Stimulated activated CD4-positive, alpha-beta T cell treated with anti-CD3 and anti-CD28 coated beads, TNF-alpha, amount 100 ng/mL, for 4 hours (primary cell): Measurements from ENCODE around the gene PCSK2.

Experiments
- DNase-seq, 3 experiments: peaks; one replicate each; pipeline ENCODE4 v3.0.0-alpha.2; 2020; ENCODE audit warnings: low read depth in 3 of 3

PCSK2 gene

DNA sequence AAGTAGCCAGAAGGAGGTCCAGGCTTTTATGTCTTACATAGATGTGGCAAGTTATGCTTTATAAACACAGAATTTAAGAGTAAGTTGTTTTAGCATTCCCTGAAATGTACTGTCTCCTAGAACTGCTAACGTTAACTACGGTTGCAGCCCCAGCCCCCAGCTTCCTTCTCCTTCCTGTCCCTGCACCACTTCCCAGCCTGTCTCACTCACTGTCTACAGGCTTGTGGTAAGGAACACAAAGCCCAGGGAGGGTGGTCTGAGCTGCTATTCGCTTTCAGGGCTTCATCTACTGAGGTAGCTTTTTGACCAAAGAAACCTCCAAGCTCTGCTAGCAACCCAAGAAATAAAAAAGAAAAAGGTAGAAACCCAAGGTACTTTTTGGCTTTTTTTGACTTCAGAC lies 35.9 kb downstream of the PCSK2 start:
- no peak for DNase-seq

DNA sequence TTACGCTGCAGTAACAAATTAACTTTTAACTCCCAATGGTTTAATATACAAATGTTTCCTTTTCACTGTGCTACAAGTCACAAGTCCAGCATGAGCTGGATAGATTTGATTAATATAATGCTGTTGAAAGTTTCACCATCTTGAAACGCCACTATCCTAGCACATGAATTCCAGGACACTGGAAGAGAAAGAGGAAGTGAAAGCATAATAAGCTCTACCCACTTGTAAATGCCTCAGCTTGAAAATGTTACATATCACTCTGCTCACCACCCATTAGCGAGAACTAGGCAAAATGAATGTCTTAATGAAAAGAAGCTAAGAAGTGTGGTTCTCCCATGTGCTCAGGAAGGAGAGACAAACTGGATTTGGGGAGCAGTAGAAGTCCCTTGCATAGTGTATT lies 46.9 kb downstream of the PCSK2 start:
- DNase-seq, result no peak

DNA sequence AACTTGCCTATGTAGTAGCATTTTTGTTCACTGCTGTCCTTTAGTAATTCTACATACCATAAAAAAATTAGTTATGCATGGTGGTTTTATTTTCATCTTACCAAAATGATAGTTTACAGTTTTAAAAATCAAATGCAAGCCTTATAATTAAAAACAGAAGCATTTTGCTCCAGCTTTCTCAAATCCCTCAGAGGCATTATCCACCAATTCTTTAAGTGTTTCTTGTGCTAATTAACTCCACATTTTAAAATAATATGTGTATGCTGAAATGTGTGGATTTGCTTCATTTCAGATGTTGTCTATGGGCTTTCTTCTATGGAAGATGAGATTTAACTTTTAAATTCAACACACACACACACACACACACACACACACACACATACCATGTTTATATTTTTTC lies 49.3 kb downstream of the PCSK2 start:
- DNase-seq, result no peak

DNA sequence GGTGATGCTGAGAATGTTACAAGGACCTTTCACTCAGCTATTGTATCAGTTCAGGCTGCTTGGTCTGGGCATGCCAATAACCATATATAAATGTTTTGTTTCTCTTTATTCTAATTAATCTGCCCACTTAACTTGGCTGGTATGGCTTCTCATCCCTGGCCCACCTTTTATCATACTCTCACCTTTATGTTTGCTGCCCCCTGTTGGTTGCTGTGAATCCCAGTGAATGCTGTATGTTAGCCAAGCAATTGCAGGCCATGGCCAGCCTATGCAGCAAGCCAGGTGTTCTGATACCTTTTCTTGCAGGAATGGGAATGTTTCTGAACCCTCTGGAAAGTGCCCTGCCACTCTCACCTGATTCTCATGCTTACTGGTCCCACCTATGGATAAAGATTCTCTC lies 54.6 kb downstream of the PCSK2 start:
- DNase-seq, result no peak

DNA sequence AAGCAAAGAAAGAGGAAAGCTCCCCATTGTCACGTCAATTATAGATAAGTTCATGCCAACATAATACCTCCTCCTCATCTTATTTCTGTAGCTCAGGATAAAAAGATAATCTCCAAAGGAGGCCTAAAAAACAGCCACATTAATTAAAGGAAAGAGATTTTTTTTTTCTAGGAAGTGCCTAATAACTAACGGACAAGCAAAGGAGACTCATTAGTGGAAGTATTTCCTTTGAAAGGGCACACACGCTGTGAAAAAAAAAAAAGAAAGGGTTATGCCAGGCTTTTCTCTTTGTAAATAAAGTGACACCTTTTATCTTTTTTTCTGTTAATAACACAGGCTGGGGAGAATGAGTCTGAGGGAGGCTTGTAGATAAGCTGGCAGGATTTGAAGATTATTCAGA lies 55.7 kb downstream of the PCSK2 start:
- no peak for DNase-seq

DNA sequence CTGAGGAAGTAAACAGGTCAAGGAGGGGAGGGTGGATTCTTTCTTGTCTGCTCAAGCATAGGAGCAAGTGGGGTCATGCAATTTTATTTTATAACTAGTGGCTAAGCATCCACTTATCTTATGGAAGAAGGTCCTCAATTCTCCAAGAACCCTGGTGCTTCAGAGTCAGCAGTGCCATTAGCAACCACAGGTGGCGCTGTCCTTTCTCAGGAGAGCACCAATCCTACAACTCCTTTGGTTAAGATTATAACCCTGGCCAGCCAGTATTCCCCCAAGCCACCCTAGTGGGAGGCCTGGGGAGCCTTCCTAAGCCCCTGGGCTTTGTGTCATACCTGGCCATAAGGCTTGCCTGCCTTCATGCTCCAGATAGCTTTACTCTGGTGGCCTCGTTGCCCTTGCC lies 60.7 kb downstream of the PCSK2 start:
- no peak for DNase-seq

DNA sequence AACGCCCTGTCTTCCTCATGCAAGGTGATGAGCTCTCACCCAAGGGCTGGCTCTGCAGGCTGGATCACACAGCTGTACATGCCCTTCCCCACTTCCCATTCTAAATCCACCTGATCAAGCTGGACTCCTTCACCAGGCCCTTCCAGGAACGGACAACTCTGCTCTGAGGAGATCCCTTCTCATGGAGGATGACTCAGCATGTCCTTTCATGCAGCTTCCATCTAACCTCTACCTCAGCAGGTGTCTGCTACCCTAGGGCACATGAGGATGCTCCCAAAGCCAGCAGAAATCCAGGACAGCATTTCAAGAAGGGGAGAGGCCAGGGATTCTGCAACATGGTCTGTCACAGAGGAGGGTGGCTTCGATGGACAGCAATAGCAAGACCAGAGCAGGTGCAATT lies 61.2 kb downstream of the PCSK2 start:
- no peak for DNase-seq

DNA sequence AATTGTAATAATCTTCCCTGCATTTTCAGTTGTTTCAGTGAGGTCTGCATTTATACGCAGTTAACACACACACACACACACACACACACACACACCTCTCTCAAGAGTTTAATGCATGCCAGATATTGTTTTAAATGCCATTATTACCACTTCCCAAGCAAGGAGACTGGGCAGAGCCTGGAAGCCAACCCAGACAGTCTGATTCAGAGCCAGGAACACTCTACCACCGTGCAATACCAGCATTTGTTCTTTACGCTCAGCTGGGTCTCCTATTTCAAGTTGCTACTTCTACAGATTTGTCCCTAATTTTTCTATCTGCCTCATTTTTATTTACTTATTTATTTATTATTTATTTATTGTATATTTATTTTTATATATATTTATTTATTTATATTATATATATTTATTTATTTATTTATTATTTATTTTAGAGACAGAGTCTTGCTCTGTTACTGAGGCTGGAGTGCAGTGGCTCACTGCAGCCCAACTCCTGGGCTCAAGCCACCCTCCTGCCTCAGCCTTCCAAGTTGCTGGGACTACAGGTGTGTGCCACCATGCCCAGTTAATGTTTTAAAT lies 68.4 kb downstream of the PCSK2 start:
- DNase-seq, result no peak

DNA sequence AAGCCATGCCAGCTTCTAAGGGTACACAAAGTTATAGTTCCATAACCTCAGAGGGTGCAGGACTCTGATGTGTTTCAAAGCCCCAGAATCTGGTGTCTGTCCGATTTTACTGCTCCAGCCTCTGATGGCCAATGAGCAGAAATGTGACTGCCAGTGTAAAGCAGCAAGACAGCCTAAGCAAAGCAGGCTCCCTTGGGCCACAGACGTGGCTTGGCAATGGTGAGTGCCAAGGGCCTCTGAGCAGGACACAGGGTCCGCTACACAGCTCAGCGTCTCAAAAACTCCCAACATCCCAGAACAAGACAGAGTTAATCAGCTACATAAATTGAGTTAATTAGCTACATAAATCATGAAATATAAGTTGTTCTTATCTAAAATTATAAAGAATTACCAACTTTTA lies 69.2 kb downstream of the PCSK2 start:
- no peak for DNase-seq

DNA sequence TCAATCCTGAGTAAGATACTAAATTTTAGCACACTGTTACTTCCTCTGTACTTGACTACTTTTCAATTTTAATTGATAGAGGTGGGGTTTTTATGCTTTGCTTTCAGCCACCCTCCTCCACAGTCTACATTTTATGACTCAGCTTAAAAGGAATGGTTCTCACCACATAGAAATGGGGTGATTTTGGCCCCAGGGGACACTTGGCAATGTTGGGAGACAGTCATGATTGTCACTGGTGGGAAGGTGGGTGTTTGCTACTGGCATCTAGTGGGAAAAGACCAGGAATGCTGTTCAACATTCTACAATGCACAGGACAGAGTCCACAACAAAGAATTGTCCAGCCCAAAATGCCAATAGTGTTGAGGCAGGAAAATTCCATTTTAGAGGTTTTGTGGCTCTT lies 71.3 kb downstream of the PCSK2 start:
- DNase-seq, result no peak

DNA sequence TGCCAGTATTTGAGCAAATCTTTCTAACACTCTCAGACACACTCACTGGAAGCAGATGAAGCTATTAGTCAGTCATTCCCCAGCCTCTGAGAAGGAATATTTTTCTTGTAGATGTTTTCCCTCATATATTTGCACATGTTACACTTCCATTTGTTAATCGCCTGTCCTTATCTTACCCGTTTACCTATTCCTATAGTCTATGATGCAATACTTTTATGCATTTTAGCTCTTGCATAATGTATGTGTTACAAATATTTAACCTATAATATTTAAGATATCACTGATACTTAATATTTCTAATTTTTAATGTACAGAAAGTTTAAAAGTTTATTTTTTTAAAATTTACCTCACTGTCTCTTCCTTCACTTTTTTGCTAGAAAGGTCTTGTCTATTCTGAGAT lies 71.9 kb downstream of the PCSK2 start:
- no peak for DNase-seq

DNA sequence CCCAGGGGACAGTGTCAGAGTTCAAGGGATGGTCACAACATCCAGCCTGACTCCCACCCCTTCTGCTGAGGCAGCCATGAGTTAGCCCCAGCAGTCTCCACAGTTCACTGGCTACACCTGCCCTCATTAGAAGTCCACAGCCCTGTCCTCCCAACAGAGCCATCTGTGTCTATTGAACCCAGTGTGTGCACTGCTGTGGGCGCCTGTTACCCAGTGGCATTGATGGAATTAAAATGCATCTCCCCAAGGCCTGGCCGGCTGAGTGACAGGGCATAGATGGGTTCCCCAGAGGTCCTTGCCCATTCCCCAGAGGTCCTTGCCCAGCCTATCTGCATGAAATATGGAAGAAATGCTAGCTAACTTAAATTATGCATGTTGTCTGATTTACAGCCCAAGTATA lies 73.3 kb downstream of the PCSK2 start:
- DNase-seq, result no peak

DNA sequence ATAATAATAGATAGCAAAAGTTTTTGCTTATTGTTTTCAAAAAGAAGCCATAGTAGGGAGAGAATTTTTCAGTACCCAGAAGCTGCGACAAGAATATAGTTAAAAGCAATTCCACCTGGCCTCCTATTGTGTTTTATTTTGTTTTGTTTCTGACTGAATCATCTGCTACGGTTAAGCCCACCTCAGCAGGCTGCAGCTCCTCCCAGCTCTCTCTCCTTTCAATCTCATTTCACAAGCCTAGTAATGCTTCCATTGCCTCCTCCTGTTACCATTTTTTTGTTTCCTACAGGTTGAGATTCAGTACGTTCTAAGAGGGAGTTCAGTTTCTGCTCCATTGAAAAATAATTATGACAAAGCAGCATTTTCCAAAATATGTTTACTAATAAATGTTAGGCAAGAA lies 77.9 kb downstream of the PCSK2 start:
- DNase-seq, result no peak

DNA sequence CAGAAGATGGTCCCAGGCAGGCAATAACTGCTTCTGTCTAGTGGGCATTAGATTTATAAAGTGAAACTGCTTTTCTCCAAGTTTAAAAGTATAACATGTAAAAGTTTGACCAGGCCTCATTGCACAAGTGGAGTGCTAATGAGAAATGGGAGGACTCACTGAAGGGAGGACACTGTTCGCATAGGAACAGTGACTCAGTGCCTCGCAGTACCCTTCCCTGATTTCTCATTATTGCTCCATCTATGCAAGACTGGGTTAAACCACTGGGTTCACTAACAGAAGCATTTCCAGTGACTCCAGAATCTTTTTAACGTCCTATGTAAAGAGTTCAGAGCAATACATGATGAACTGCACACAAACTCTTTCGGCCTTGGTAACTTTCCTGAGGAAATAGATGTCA lies 79.6 kb downstream of the PCSK2 start:
- DNase-seq, result no peak

DNA sequence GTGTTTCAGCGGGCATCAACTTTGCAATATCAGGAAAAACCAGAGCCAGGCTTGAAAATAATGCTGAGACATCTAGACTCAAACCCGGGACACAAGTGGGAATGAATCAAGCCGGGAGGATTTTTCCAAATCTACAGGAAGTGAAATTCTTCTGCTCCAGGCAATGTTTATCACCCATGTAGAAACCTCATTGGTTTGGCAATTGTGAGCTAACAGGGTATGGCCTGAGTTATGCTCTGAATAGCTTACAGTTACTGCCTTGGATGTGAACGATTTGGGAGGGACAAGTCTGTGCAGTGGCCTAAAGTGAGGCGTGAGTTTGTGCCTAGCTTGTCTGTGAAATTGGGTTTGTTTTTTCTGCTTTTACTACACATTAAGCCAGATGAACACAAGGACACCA lies 87.4 kb downstream of the PCSK2 start:
- DNase-seq, result no peak

DNA sequence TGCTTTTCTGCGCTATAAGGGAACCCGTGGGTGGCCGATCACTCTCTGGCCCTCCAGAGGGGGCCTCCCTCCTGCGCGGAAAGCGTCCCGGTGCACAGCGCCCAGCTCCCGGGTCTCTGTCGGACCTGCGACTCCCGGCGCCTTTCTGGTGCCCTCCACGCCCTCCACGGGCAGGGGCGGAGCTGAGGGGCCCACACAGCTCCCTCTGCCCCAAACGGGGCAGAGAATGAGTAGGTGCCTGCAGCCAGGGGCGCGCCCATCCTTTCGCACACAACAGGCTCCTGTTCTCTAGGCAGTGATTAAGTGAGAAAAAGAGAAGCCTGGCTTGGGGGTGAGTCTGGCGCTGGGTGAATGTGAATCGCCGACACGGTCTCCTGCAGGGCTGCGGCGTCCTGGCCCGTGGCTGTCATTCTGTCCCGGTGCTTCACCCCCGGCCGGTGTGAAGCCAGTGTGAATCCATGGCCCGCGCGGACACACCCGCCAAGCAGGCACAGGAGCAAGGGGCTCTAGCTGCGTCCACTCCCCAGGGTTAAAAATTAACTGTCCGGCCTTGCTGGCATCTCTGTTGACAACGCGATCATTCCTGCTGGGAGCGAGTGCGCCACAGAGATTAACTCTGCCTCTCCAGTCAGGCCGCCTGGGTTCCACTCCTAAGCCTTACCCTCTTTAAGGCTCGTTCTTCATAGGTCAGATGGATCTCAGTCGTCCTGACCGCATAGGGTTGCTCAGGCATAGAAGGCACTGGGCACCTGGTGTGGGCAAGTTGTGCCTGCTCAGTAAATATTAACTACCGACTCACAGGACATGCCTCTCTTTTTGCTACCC lies 88.8 kb downstream of the PCSK2 start:
- no peak for DNase-seq

DNA sequence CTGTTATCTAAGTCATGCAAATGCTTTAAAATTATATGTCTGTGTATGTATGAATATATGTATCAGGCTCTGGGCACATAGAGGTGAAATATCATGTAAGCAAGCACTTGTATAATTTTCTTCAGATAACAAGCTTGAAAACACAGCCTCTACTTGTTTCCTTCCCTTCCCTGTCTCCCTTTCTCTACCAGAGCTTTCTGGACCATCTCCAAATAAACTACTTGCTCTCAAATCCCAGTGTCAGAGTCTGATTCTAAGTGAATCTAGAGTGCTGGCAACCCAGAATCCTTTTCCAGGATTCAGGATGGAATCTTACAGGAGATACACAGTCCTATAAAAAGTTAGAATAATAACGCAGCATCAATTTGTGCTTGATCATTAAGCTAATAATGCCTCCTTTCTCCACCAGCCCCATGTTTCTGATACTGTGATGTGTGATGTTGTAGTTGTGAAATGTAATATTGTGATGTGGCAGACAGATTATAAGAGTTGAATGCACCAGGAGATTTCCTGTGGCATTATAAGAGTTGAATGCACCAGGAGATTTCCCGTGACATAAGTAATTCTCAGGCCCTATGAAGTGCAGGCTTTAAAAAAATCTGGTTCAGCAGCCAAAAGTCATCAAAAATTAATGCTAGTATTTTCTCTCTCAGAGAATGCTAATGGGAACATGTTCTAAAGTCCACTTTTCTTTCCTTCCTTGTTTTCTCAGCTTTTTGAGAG lies 89.6 kb downstream of the PCSK2 start:
- no peak for DNase-seq

DNA sequence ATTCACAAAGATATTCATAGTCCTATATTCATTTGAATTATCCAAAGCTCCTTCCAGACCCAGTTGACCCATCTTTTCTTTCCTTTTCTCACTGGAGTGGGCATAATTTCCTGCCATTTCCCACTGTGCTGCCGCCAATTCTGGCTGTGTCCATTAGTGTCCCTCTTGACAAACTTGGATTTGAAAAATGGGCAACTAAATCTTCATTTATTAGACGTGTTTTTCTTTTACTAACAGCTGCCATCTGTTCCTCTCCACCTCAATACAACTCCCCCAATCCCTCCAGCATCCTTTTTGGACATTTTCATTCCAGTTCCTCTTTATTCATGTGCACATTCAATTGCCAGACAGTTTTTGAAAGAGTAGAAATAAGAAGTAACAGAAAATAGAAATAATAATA lies 90.5 kb downstream of the PCSK2 start:
- DNase-seq, result no peak

DNA sequence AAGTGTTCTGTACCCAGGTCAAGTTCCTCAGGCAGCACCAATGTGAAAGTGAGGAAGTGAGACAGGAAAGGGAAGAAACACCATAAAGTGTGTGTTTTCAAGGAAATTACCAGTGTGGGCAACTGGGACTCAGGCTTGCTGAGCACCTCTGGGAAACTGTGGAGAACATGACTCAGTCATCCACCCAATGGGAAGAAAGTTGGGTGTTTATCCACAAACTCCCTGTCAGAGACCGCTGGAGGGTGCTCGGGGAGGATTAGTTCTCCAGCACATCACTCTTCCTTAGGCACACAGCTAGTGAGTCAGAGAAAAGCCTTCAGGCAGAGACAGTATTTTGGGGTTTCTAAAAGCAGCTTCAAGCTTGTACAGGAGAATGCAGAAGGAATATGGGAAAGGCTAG lies 93.6 kb downstream of the PCSK2 start:
- DNase-seq, result no peak

DNA sequence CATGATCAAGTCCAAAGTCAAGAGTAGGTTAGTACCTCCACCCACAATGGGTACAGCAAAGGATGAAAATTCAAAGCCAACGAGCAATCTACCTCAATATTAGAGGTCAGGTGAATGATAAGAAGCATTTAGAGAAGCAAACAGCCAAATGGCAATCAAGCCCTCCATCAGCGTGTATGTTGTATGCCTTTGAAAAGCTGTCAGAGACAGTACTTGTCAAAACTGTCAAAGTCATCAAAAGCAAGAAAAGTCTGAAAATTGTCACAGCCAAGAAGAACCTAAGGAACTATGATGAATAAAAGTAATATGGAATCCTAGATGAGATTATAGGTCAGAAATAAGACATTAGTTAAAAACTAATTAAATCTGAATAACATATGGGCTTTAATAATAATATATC lies 99.3 kb downstream of the PCSK2 start:
- no peak for DNase-seq

DNA sequence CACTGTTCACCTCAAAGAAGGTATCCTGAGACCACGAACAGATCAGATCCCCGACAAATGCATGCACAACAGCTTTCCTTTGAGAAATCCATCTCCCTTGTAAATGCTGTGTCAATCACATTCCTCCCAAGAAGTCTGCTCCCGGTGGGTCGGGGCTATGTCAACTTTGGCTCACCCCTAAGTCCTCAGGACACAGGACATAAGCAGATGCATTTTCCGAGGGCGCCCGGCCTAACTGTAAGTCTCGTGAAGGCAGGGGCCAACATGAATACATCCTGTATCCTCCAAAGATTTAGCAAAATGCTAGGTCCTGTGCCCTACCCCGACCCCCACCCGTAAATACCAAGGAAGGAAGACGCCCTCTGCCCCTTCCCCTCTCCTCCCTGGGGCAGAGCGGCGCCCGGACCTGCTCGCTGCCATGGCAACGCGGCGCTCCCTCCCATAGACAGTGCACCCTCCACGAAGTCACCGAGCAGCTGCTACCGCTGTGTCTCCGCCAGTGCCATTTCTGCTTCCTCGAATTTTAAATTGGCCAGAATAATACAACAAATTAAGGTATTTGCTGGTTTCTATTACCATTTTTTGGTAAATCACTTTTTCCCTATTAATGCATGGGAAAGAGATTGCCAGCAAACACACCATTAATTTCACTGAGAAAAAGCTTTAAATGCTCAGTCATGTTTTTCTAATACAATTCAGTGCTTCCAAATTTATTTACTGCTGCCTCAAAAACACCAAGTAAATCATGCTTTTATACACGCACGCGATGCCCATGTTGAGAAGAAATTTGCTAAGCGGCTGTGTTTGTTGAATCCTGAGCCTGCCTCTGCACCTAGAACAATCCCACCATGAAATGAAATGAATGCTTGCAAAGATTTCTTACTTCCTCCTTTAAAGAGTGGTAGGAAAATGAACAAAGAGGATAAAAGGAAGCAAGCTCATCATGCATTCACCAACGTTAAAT lies 100.6 kb downstream of the PCSK2 start:
- no peak for DNase-seq

DNA sequence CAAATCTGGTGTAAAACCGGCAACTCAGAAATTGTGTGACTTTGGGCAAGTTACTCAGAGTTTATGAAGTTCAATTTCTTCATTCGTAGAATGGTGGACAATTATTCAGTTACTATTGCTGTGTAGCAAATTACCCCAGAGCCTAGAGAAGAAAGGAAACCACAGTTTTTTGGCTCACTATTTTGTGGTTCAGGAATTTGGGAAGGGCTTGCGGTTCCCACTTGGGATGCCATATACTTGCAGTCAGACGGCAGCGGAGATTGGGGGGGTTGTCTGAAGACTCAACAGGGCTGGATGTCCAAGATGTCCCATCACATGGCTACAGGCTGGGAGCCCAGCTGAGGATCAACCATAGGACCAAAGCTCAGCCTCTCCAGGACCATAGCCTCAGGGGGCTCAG lies 108.1 kb downstream of the PCSK2 start:
- no peak for DNase-seq
